PFSK-1 (cell line): Measurements from ENCODE around the gene LNP1.

Experiments used
- POLR2AphosphoS5 ChIP-seq: IDR thresholded peaks from 2 replicates; pipeline ENCODE4 v1.6.1; 2012; ENCODE audit warnings: low read depth, mild to moderate bottlenecking, control low read depth, low read length, moderate library complexity
- REST ChIP-seq, 2 experiments: IDR thresholded peaks; 2 replicates each; pipeline versions ENCODE4 v1.6.1 to v1.8.0; 2011 to 2012; ENCODE audit warnings: low read depth in 2 of 2, low read length in 2 of 2, control low read depth in 1 of 2, inconsistent platforms in 1 of 2, mild to moderate bottlenecking in 1 of 2, moderate library complexity in 1 of 2; ENCODE audit not compliant: insufficient read depth in 1 of 2

GRCh38 chr3:100465892-100466777 is 64.8 kb downstream of the LNP1 start:
- TF ChIP-seq REST (IDR thresholded peaks at IDR 0.05; ENCODE audit: insufficient read depth in 1 of 2, low read depth in 2 of 2, low read length in 2 of 2) (no peak), POLR2AphosphoS5 (no peak)
